ENCODE data around the gene HHATL. TPM values are rescaled to one million over a fixed set of nuclear protein-coding genes. Genes with fewer than 3 reads are reported as not detected.

The HHATL gene
- total RNA-seq, 4 donors from 2014 or later: 0.23 to 1.2 TPM; not detected in 2

DNA sequence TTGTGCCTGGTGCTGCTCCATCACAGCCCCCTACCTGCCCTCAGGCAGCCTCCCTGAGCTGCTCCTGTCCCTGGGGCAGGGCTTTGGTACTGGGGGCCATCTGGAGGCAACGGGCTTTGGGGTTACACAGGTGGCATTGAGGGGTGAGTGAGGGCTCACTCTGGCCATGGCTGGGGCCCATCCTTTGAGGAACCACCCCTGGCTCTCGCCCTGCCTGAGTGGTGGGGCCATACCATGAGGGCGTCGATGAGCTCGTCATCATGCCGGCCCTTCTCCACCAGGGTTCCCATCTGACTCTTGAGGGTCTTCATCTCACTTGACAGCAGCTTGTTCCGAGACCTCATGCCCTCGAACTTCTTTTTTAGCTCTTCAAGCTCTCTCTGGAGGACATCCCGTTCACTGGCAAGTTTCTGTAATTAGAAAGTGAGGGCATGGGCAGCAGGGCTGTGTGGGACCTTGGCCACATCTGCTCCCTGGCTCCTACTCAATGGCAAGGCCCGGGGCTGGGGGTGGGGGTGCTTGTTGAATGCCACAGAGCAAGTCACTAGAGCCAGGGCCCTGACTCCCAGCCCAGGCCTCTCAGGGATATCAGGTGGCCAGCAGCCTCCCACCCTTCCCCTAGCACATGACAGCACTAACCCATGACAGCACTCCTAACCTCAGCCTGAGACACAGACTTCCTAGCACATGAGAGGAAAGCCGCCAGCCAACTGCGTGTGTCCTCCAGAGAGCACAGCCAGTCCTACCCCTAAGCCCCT is 37.0 kb upstream of the HHATL start:
- no peaks in the 10 kb centered on the region for H3K9me3 ChIP-seq
- no peaks in the 10 kb centered on the region for H3K27me3 ChIP-seq
- H3K36me3 ChIP-seq: no peaks in the 10 kb centered on the region
- H3K27ac ChIP-seq: no peak overlapping the region
- TF ChIP-seq EP300 (IDR thresholded peaks at IDR 0.05) (no peak), POLR2AphosphoS5 (IDR thresholded peaks at IDR 0.05) (no peak), CTCF (IDR thresholded peaks at IDR 0.05) (no peak), POLR2A (IDR thresholded peaks at IDR 0.05) (no peak)
- 80 to 86% methylated on average over 1 to 8 of the region's 12 CpGs for WGBS, 2 donors (ENCODE audit: low coverage in 1 of 2)
- no peak for ATAC-seq
- no peak overlapping the region for H3K4me3 ChIP-seq
- peaks cover 0 to 9% (median 0%) of the 10 kb centered on the region in 3 donors for H3K4me1 ChIP-seq

DNA sequence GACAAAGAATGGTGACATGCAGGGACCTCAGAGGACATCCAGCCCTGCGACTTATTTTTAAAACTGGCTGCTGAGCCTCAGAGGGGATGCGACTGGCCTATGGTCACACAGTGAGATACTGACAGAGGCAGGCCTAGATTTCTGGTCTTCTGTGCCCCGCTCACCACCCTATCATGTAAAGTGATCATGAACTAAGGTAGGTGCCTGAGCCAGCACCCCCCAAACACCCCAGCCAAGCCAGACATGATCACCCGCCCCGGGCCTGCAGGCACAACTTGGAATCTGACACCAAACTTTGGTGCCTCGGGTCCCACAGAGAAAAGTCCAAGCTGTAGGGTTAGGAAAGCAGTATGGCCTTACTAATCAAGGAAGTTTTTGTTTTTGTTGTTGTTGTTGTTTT is 33.9 kb upstream of the HHATL start:
- WGBS, 2 donors (ENCODE audit: low coverage in 1 of 2): 60 to 84% methylated on average over 2 to 4 of the region's 6 CpGs
- TF ChIP-seq CTCF (IDR thresholded peaks at IDR 0.05) (no peak), POLR2A (IDR thresholded peaks at IDR 0.05) (no peak), EP300 (IDR thresholded peaks at IDR 0.05) (no peak), POLR2AphosphoS5 (IDR thresholded peaks at IDR 0.05) (no peak)
- no peak for ATAC-seq
- no peaks in the 10 kb centered on the region for H3K27me3 ChIP-seq
- no peaks in the 10 kb centered on the region for H3K4me1 ChIP-seq
- H3K27ac ChIP-seq: no peak overlapping the region
- H3K9me3 ChIP-seq: no peaks in the 10 kb centered on the region
- H3K4me3 ChIP-seq: no peak overlapping the region
- H3K36me3 ChIP-seq: no peaks in the 10 kb centered on the region

GRCh38 chr3:42736081-42736480 is 33.5 kb upstream of the HHATL start:
- Histone ChIP-seq H3K4me3 (no peak overlapping the region), H3K27me3 (no peaks in the 10 kb centered on the region), H3K27ac (no peak overlapping the region), H3K4me1 (no peaks in the 10 kb centered on the region), H3K36me3 (no peaks in the 10 kb centered on the region), H3K9me3 (no peaks in the 10 kb centered on the region)
- ATAC-seq: no peak
- 20% methylated on average over 1 of the region's 1 CpG; no CpG with 5 or more reads in 1 of the 2 donors for WGBS, 2 donors (ENCODE audit: low coverage in 1 of 2)
- no peak for TF ChIP-seq POLR2AphosphoS5 (IDR thresholded peaks at IDR 0.05)
- TF ChIP-seq EP300 (IDR thresholded peaks at IDR 0.05): no peak
- no peak for TF ChIP-seq CTCF (IDR thresholded peaks at IDR 0.05)
- TF ChIP-seq POLR2A (IDR thresholded peaks at IDR 0.05): no peak

GRCh38 chr3:42735615-42736014 is 33.0 kb upstream of the HHATL start:
- no peak overlapping the region for H3K4me3 ChIP-seq
- no peaks in the 10 kb centered on the region for H3K36me3 ChIP-seq
- no peak overlapping the region for H3K27ac ChIP-seq
- no peaks in the 10 kb centered on the region for H3K27me3 ChIP-seq
- no peaks in the 10 kb centered on the region for H3K4me1 ChIP-seq
- no peaks in the 10 kb centered on the region for H3K9me3 ChIP-seq
- WGBS, 2 donors (ENCODE audit: low coverage in 1 of 2): 100% methylated on average over 2 to 4 of the region's 12 CpGs
- ATAC-seq: no peak
- TF ChIP-seq CTCF (IDR thresholded peaks at IDR 0.05) (no peak), EP300 (IDR thresholded peaks at IDR 0.05) (no peak), POLR2AphosphoS5 (IDR thresholded peaks at IDR 0.05) (no peak)

DNA sequence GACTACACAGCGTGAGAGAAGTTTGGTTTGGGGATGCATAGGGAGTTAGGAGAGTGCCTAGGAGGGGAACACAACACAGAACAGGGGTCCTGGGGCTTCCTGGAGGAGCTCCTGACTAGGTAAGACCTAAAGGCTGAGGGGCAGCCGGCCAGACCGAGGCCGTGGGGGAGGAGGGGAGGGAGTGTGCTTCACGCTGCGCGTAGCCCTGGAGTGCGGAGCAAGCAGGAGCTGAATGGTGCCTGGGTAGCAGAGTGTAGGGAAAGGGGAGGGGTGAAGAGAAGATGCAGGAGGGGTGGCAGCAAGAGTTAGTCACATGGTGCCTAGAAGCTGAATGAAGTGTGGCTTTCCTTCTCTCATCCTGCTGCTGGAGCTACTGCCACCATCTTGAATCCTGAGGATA is 32.4 kb upstream of the HHATL start:
- H3K36me3 ChIP-seq: no peaks in the 10 kb centered on the region
- H3K4me1 ChIP-seq: peaks cover 0 to 3% (median 0%) of the 10 kb centered on the region in 3 donors
- ATAC-seq: no peak
- H3K9me3 ChIP-seq: no peaks in the 10 kb centered on the region
- WGBS, 2 donors (ENCODE audit: low coverage in 1 of 2): 64 to 74% methylated on average over 6 to 8 of the region's 8 CpGs
- no peak overlapping the region for H3K4me3 ChIP-seq
- TF ChIP-seq POLR2AphosphoS5 (IDR thresholded peaks at IDR 0.05) (no peak), CTCF (IDR thresholded peaks at IDR 0.05) (no peak), POLR2A (IDR thresholded peaks at IDR 0.05) (no peak), EP300 (IDR thresholded peaks at IDR 0.05) (no peak)
- H3K27me3 ChIP-seq: no peaks in the 10 kb centered on the region
- H3K27ac ChIP-seq: no peak overlapping the region
